ENCODE measurements around the gene SH2D3C. TPM values are rescaled to one million over a fixed set of nuclear protein-coding genes. Genes with fewer than 3 reads are reported as not detected.

SH2D3C gene
- total RNA-seq, 1 donor from 2014 or later = 5.8 TPM

- Histone ChIP-seq H3K27ac (ENCODE audit: low read depth, low read length) (no peak overlapping the region), H3K4me1 (ENCODE audit: insufficient read depth, low read length) (peaks cover 25% of the 10 kb centered on the region), H3K4me3 (ENCODE audit: insufficient read depth, low read depth, low read length) (no peak overlapping the region), H3K36me3 (ENCODE audit: insufficient read depth, low read length) (no peaks in the 10 kb centered on the region), H3K4me2 (ENCODE audit: low read length) (peak overlapping the region; percentile 87), H2AFZ (ENCODE audit: low read depth, low read length) (no peak overlapping the region), H3K9ac (ENCODE audit: low read length) (peak overlapping the region; percentile 42), H3K27me3 (ENCODE audit: insufficient read depth, low read length) (no peaks in the 10 kb centered on the region), H4K20me1 (ENCODE audit: insufficient read depth, low read length) (no peaks in the 10 kb centered on the region), H3K79me2 (ENCODE audit: insufficient read depth, low read length) (no peaks in the 10 kb centered on the region), H3K9me3 (ENCODE audit: insufficient read depth, low read depth, low read length) (no peaks in the 10 kb centered on the region)
- Mint-ChIP-seq H3K9me3 (ENCODE audit: unreplicated experiment) (peaks cover 4% of the 10 kb centered on the region), H3K27me3 (ENCODE audit: low read depth, unreplicated experiment) (peaks cover 6% of the 10 kb centered on the region), H3K36me3 (ENCODE audit: low read depth, unreplicated experiment) (peaks cover 9% of the 10 kb centered on the region), H3K27ac (ENCODE audit: unreplicated experiment) (no peak overlapping the region), H3K4me3 (ENCODE audit: unreplicated experiment) (peak overlapping the region; percentile 86), H3K4me1 (ENCODE audit: low read depth, unreplicated experiment) (peaks cover 20% of the 10 kb centered on the region)
- TF ChIP-seq CTCF (IDR thresholded peaks at IDR 0.05; ENCODE audit: insufficient read depth, low read depth, low read length) = no peak
- TF ChIP-seq EZH2 (IDR thresholded peaks at IDR 0.05; ENCODE audit: insufficient read depth, low read length) = no peak
- FAIRE-seq (no peak), DNase-seq (ENCODE audit: low read depth) (no peak)
Observed at GRCh38 chr9:127769929-127770582, 8.4 kb downstream of the SH2D3C start.

- peak overlapping the region; percentile 91 for H3K27ac Mint-ChIP-seq (ENCODE audit: unreplicated experiment)
- TF ChIP-seq CTCF (IDR thresholded peaks at IDR 0.05; ENCODE audit: insufficient read depth, low read depth, low read length) (no peak), EZH2 (IDR thresholded peaks at IDR 0.05; ENCODE audit: insufficient read depth, low read length) (no peak)
- H3K9me3 Mint-ChIP-seq (ENCODE audit: unreplicated experiment) = peaks cover 4% of the 10 kb centered on the region
- peaks cover 25% of the 10 kb centered on the region for H3K4me1 ChIP-seq (ENCODE audit: insufficient read depth, low read length)
- H3K79me2 ChIP-seq (ENCODE audit: insufficient read depth, low read length) = no peaks in the 10 kb centered on the region
- no peak overlapping the region for H3K4me3 ChIP-seq (ENCODE audit: insufficient read depth, low read depth, low read length)
- H3K4me2 ChIP-seq (ENCODE audit: low read length) = no peak overlapping the region
- H3K4me1 Mint-ChIP-seq (ENCODE audit: low read depth, unreplicated experiment) = peaks cover 22% of the 10 kb centered on the region
- DNase-seq (ENCODE audit: low read depth) (no peak), FAIRE-seq (no peak)
- H3K36me3 Mint-ChIP-seq (ENCODE audit: low read depth, unreplicated experiment) = peaks cover 12% of the 10 kb centered on the region
- H3K9ac ChIP-seq (ENCODE audit: low read length) = peak overlapping the region; percentile 1
- H3K27ac ChIP-seq (ENCODE audit: low read depth, low read length) = peak overlapping the region; percentile 74
- H4K20me1 ChIP-seq (ENCODE audit: insufficient read depth, low read length) = no peaks in the 10 kb centered on the region
- H3K9me3 ChIP-seq (ENCODE audit: insufficient read depth, low read depth, low read length) = no peaks in the 10 kb centered on the region
- H3K4me3 Mint-ChIP-seq (ENCODE audit: unreplicated experiment) = no peak overlapping the region
- H3K36me3 ChIP-seq (ENCODE audit: insufficient read depth, low read length) = no peaks in the 10 kb centered on the region
- H3K27me3 ChIP-seq (ENCODE audit: insufficient read depth, low read length) = no peaks in the 10 kb centered on the region
- peaks cover 5% of the 10 kb centered on the region for H3K27me3 Mint-ChIP-seq (ENCODE audit: low read depth, unreplicated experiment)
- no peak overlapping the region for H2AFZ ChIP-seq (ENCODE audit: low read depth, low read length)
Observed at GRCh38 chr9:127769101-127769500, 9.4 kb downstream of the SH2D3C start.

- H3K27me3 ChIP-seq (ENCODE audit: insufficient read depth, low read length) = no peaks in the 10 kb centered on the region
- no peak overlapping the region for H3K4me3 ChIP-seq (ENCODE audit: insufficient read depth, low read depth, low read length)
- Mint-ChIP-seq H3K9me3 (ENCODE audit: unreplicated experiment) (peaks cover 4% of the 10 kb centered on the region), H3K4me3 (ENCODE audit: unreplicated experiment) (no peak overlapping the region), H3K27ac (ENCODE audit: unreplicated experiment) (peak overlapping the region; percentile 91), H3K27me3 (ENCODE audit: low read depth, unreplicated experiment) (peaks cover 3% of the 10 kb centered on the region), H3K36me3 (ENCODE audit: low read depth, unreplicated experiment) (peaks cover 12% of the 10 kb centered on the region), H3K4me1 (ENCODE audit: low read depth, unreplicated experiment) (peaks cover 25% of the 10 kb centered on the region)
- no peak overlapping the region for H2AFZ ChIP-seq (ENCODE audit: low read depth, low read length)
- FAIRE-seq (no peak), DNase-seq (ENCODE audit: low read depth) (no peak)
- no peaks in the 10 kb centered on the region for H4K20me1 ChIP-seq (ENCODE audit: insufficient read depth, low read length)
- no peaks in the 10 kb centered on the region for H3K36me3 ChIP-seq (ENCODE audit: insufficient read depth, low read length)
- peak overlapping the region; percentile 74 for H3K27ac ChIP-seq (ENCODE audit: low read depth, low read length)
- H3K9me3 ChIP-seq (ENCODE audit: insufficient read depth, low read depth, low read length) = no peaks in the 10 kb centered on the region
- H3K4me1 ChIP-seq (ENCODE audit: insufficient read depth, low read length) = peaks cover 25% of the 10 kb centered on the region
- TF ChIP-seq CTCF (IDR thresholded peaks at IDR 0.05; ENCODE audit: insufficient read depth, low read depth, low read length) (no peak), EZH2 (IDR thresholded peaks at IDR 0.05; ENCODE audit: insufficient read depth, low read length) (no peak)
- H3K9ac ChIP-seq (ENCODE audit: low read length) = peak overlapping the region; percentile 76
- no peak overlapping the region for H3K4me2 ChIP-seq (ENCODE audit: low read length)
- H3K79me2 ChIP-seq (ENCODE audit: insufficient read depth, low read length) = no peaks in the 10 kb centered on the region
Observed at GRCh38 chr9:127768698-127769097, 9.8 kb downstream of the SH2D3C start.

Measured in astrocyte (in vitro differentiated cells and primary cell).